Suppressor macrophage treated with lipopolysaccharide for 1 hour (primary cell): ENCODE measurements around the gene TREML4.
A peak's percentile ranks its signal among the peaks of the same experiment; 100 is the strongest.
"Not testable (repeated sequence)": the region's sequence is repeated elsewhere in the genome, so short reads cannot be mapped to it uniquely, and the experiment has no call there.

ENCODE experiments used
- DNase-seq, 3 donors: peaks; one replicate each; pipeline ENCODE4 v3.0.0-alpha.2; 2020 to 2022

Gene TREML4

GRCh38 chr6:41208439-41209106, 19.6 kb upstream of the TREML4 start:
- DNase-seq = no peak

- DNase-seq = no peak
Measured at GRCh38 chr6:41209547-41210320, 18.4 kb upstream of the TREML4 start.

- no peak for DNase-seq
Measured at GRCh38 chr6:41214559-41215238, 13.4 kb upstream of the TREML4 start.

- DNase-seq = no peak
Measured at GRCh38 chr6:41215777-41216176, 12.4 kb upstream of the TREML4 start.

GRCh38 chr6:41216616-41217015, 11.5 kb upstream of the TREML4 start:
- no peak for DNase-seq

GRCh38 chr6:41222045-41222444, 6.1 kb upstream of the TREML4 start:
- no peak for DNase-seq

- DNase-seq = peak in 1 of 3 donors; percentile 17
Measured at GRCh38 chr6:41222513-41222912, 5.6 kb upstream of the TREML4 start.

- no peak for DNase-seq
Measured at GRCh38 chr6:41224800-41225199, 3.3 kb upstream of the TREML4 start.

- DNase-seq = no peak
Measured at GRCh38 chr6:41226752-41227151, 1.4 kb upstream of the TREML4 start.

GRCh38 chr6:41228616-41229015, 467 bp downstream of the TREML4 start:
- peak; percentile 83 to 91 (median 87) for DNase-seq

GRCh38 chr6:41229721-41230120, 1.6 kb downstream of the TREML4 start:
- no peak for DNase-seq

GRCh38 chr6:41231246-41231645, 3.1 kb downstream of the TREML4 start:
- no peak for DNase-seq

- no peak for DNase-seq
Measured at GRCh38 chr6:41232667-41233066, 4.5 kb downstream of the TREML4 start.

- DNase-seq = no peak
Measured at GRCh38 chr6:41236276-41236675, 8.1 kb downstream of the TREML4 start.

- DNase-seq = no peak
Measured at GRCh38 chr6:41237128-41237527, 9.0 kb downstream of the TREML4 start.

- DNase-seq = no peak
Measured at GRCh38 chr6:41239467-41240159, 11.5 kb downstream of the TREML4 start.

- not testable (repeated sequence) for DNase-seq
Measured at GRCh38 chr6:41246529-41246928, 18.4 kb downstream of the TREML4 start.

GRCh38 chr6:41247288-41247865, 19.2 kb downstream of the TREML4 start:
- DNase-seq = no peak

- DNase-seq = no peak
Measured at GRCh38 chr6:41247882-41248705, 19.9 kb downstream of the TREML4 start.

- DNase-seq = peak; percentile 49 to 62 (median 56)
Measured at GRCh38 chr6:41252401-41253169, 24.4 kb downstream of the TREML4 start.

- DNase-seq = no peak
Measured at GRCh38 chr6:41255110-41255509, 27.0 kb downstream of the TREML4 start.
